ENCODE results near the gene TAS2R41. TPM values are rescaled to one million over a fixed set of nuclear protein-coding genes. Genes with fewer than 3 reads are reported as not detected.
"Not testable (repeated sequence)": the region's sequence is repeated elsewhere in the genome, so short reads cannot be mapped to it uniquely, and the experiment has no call there.

TAS2R41 gene
- polyA plus RNA-seq, 3 donors = not detected

- H3K27ac ChIP-seq (ENCODE audit: low read depth, low read length) = no peak overlapping the region
- 59 to 86% (median 62%) methylated on average over 1 of the region's 1 CpG for WGBS, 3 donors
These were observed 23.5 kb upstream of the TAS2R41 start for GRCh38 chr7:143454091-143454680.

GRCh38 chr7:143455491-143455890 is 22.2 kb upstream of the TAS2R41 start:
- no peak overlapping the region for H3K27ac ChIP-seq (ENCODE audit: low read depth, low read length)
- WGBS, 3 donors = 81 to 91% (median 85%) methylated on average over 2 of the region's 2 CpGs

DNA sequence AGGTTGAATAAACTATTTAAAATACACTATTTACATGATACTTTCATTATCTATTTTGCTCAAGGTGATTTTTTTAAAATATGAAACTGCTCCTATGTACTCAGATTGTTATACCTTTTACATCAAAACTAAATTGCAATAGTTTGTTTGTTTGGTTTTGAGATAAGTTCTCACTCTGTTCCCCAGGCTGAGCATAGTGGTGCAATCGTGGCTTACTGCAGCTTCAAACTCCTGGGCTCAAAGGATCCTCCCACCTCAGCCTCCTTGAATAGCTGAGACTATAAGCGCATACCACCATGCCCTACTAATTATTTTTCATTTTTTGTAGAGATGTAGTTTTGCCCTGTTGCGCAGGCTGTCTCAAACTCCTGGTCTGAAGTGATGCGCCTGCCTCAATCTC is 21.7 kb upstream of the TAS2R41 start:
- WGBS, 3 donors = 71 to 92% (median 90%) methylated on average over 4 of the region's 4 CpGs
- no peak overlapping the region for H3K27ac ChIP-seq (ENCODE audit: low read depth, low read length)

- 59 to 83% (median 79%) methylated on average over 4 of the region's 4 CpGs for WGBS, 3 donors
- no peak overlapping the region for H3K27ac ChIP-seq (ENCODE audit: low read depth, low read length)
These were observed 20.5 kb upstream of the TAS2R41 start for GRCh38 chr7:143456992-143457793.

DNA sequence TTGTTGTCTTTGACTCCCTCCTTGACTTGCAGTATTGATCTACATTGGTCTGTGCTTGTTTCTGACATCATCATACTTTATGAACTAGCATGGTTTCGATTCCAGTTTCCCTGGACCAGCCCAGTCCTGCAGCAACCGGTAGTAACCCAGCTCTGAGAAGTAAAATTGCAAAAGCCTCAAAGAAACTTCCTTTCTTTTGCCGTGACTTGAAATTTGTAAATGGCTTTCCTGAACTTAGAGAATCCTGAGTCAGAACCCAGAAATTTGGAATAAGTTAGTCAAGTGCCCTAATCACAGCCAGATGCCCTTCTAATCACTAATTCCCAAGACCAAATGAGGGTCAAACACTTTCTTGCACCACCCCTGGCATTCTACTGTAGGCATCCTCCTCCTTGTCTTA is 19.4 kb upstream of the TAS2R41 start:
- 57 to 81% (median 67%) methylated on average over 3 of the region's 3 CpGs for WGBS, 3 donors
- no peak overlapping the region for H3K27ac ChIP-seq (ENCODE audit: low read depth, low read length)

GRCh38 chr7:143458681-143459080 is 19.0 kb upstream of the TAS2R41 start:
- 56 to 82% (median 76%) methylated on average over 3 of the region's 3 CpGs for WGBS, 3 donors
- H3K27ac ChIP-seq (ENCODE audit: low read depth, low read length) = no peak overlapping the region

- H3K27ac ChIP-seq (ENCODE audit: low read depth, low read length) = no peak overlapping the region
- 81 to 92% (median 90%) methylated on average over 1 of the region's 1 CpG for WGBS, 3 donors
These were observed 18.3 kb upstream of the TAS2R41 start for GRCh38 chr7:143459359-143459758.

GRCh38 chr7:143460271-143460979 is 17.2 kb upstream of the TAS2R41 start:
- 55 to 74% (median 60%) methylated on average over 4 of the region's 4 CpGs for WGBS, 3 donors
- no peak overlapping the region for H3K27ac ChIP-seq (ENCODE audit: low read depth, low read length)

DNA sequence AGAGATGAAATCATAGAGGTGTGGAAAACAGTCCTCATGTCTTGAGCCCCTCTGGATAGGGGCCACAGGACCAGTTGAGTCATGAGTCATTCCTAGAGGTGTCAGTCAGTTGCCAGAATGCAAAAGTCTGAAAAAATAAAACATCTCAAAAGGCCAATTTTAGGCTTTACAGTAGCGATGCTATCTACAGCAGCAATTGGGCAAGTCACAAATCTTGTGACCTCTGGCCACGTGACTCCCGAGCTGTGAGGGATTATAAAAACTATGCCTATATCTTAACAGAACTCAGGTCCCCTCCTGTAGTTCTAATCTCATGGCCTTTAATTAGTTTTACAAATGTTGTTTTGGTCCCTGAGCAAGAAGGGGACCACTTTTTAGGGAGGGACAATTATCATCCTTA is 15.6 kb upstream of the TAS2R41 start:
- 82 to 91% (median 89%) methylated on average over 3 of the region's 3 CpGs for WGBS, 3 donors
- no peak overlapping the region for H3K27ac ChIP-seq (ENCODE audit: low read depth, low read length)

- H3K27ac ChIP-seq (ENCODE audit: low read depth, low read length) = no peak overlapping the region
These were observed 14.1 kb upstream of the TAS2R41 start for GRCh38 chr7:143463556-143463955.

DNA sequence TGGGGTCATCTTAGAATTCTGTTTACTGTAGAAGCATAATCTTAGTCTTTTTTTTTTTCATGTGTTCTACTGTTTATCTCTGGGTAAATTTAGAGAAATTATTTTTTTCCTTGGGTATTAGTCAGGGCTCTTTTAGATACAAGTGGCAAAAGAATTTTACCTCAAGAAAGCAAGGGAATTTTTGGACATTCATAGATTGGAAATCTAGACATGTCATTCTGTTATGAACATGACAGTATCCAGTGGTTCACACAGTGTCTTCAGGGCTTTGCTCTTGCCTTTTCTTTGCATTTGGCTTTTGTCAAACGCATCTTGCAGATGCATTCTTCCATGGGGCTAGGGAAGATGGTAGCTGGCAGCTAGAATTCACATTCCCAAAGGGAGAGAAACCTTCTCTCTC is 13.7 kb upstream of the TAS2R41 start:
- 61 to 74% (median 66%) methylated on average over 1 of the region's 1 CpG for WGBS, 3 donors
- no peak overlapping the region for H3K27ac ChIP-seq (ENCODE audit: low read depth, low read length)

DNA sequence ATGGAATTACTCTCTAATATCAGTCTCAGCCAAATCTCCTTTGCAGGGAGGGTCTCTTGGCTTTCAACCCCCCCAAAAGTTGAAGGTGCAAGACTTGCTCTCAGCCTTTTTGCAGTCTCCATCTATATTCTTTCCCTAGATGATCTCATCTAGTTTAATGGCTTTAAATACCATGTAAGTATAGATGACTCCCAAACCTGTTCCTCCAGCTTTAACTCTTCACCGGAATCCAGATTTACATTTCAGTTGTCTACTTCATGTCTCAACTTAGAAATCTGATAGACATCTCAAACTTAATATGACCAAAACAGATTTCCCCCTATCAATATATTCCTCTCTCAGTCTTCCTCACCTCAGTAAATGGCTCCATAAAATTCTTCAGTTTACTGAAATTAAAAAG is 9.9 kb upstream of the TAS2R41 start:
- no peak overlapping the region for H3K27ac ChIP-seq (ENCODE audit: low read depth, low read length)
- 84 to 100% (median 97%) methylated on average over 1 of the region's 1 CpG for WGBS, 3 donors

GRCh38 chr7:143472071-143472689 is 5.5 kb upstream of the TAS2R41 start:
- H3K27ac ChIP-seq (ENCODE audit: low read depth, low read length) = not testable (repeated sequence)
- 56 to 88% (median 86%) methylated on average over 11 of the region's 11 CpGs for WGBS, 3 donors

DNA sequence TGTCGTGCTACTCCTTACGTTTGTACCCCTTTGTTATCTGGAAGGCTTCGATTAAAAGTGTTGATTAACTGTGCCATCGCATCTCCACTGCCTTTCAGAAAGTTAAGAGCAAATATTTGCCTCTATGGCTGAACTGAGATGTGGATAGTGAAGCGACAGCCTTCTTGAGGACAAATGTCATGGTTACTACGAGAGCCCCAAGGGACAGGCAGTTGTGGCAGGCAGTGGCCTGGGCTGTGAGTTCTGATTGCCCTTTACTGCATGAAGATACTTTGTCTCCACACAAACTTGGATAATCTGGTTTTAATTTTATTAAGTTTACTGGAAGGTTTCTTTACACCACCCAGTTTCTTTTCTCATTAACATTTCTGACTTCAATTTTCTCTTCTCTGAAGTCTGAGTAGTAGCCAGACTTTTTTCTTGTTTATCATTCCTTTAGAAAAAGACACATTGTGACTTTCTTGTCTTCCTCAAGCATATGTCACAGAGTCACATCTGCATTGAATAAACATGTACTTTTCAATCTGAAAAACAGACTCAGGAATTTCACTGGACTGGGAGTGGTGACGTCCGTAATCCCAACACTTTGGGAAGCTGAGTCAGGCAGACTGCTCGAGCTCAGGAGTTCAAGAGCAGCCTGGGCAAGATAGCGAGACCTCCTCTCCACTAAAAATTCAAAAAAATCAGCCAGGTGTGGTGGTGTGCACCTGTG is 1.5 kb downstream of the TAS2R41 start:
- 56 to 80% (median 76%) methylated on average over 10 of the region's 10 CpGs for WGBS, 3 donors
- H3K27ac ChIP-seq (ENCODE audit: low read depth, low read length) = no peak overlapping the region

GRCh38 chr7:143480501-143480900 is 2.8 kb downstream of the TAS2R41 start:
- no peak overlapping the region for H3K27ac ChIP-seq (ENCODE audit: low read depth, low read length)

DNA sequence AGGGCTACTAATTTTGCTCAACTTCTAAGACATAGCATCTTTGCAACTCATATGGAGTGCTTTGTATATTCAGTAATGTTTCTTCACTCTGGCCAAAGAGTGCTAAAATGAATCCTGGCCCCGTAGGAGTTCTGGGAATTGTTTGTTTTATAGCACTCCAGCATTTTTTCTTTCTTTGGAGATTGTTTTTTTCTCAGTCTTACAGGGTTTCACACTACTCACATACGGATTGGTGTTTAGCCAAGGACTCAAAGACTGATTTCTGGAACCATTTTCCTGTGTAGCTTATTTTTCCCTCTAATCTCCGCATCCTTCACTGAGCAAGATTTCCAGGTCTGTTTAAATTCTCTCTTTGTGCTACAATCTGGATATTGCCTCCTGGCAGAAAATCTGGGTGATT is 6.4 kb downstream of the TAS2R41 start:
- H3K27ac ChIP-seq (ENCODE audit: low read depth, low read length) = no peak overlapping the region
- 54 to 67% (median 67%) methylated on average over 3 of the region's 3 CpGs for WGBS, 3 donors

DNA sequence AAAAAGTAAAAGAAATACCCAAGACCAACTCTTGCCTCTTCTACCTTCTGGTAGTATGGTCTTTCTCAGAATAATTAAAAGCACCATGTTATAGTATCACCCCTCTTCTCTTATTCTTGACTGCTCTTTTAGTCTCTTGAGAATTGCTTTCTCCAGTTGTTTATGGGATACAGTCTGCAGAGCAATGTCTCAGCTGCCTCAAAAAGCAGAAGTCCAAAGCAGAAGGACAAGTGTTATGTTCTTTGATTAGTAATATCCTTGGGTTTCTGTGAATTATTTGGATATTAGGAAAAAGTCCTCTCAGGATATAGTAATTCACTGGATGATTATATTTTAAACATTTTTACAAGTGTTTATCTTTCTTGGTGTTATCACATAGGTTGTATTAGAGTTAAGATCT is 7.4 kb downstream of the TAS2R41 start:
- H3K27ac ChIP-seq (ENCODE audit: low read depth, low read length) = no peak overlapping the region

- 54 to 82% (median 60%) methylated on average over 6 of the region's 6 CpGs for WGBS, 3 donors
- no peak overlapping the region for H3K27ac ChIP-seq (ENCODE audit: low read depth, low read length)
These were observed 7.8 kb downstream of the TAS2R41 start for GRCh38 chr7:143485500-143485899.

DNA sequence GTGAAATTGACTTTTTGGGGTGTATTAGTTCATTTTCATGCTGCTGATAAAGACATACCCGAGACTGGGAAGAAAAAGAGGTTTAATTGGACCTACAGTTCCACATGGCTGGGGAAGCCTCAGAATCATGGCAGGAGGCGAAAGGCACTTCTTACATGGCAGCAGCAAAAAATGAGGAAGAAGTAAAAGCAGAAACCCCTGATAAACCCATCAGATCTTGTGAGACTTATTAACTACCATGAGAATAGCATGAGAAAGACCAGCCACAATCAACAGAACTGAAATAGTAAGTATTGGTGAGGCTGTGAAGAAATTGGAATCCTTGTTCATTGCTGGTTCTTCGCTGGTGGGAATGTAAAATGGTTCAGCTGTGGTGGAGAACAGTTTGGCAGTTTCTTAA is 8.6 kb downstream of the TAS2R41 start:
- not testable (repeated sequence) for H3K27ac ChIP-seq (ENCODE audit: low read depth, low read length)
- WGBS, 3 donors = 86 to 93% (median 91%) methylated on average over 3 of the region's 3 CpGs

Measured in adipose tissue (tissue), 3 donors.